Glutamatergic neuron (in vitro differentiated cells): ENCODE measurements around the gene IGFBP7. TPM values are rescaled to one million over a fixed set of nuclear protein-coding genes. Genes with fewer than 3 reads are reported as not detected.

Source experiments
- DNase-seq: peaks from one replicate; pipeline ENCODE4 v3.0.0; 2022
- H3K27ac Mint-ChIP-seq: one replicate; pipeline ENCODE4 v1.8.0; 2020; ENCODE audit warnings: mild to moderate bottlenecking, mixed read lengths, inconsistent platforms; ENCODE audit not compliant: unreplicated experiment
- H3K27me3 Mint-ChIP-seq: one replicate; pipeline ENCODE4 v1.8.0; 2020; ENCODE audit warnings: mild to moderate bottlenecking, moderate library complexity, mixed read lengths, inconsistent platforms; ENCODE audit not compliant: unreplicated experiment
- H3K36me3 Mint-ChIP-seq: one replicate; pipeline ENCODE4 v1.8.0; 2020; ENCODE audit warnings: mild to moderate bottlenecking, mixed read lengths, inconsistent platforms; ENCODE audit not compliant: unreplicated experiment
- H3K4me1 Mint-ChIP-seq: one replicate; pipeline ENCODE4 v1.8.0; 2020; ENCODE audit warnings: mild to moderate bottlenecking, low read depth, mixed read lengths, inconsistent platforms; ENCODE audit not compliant: unreplicated experiment
- H3K4me3 Mint-ChIP-seq: one replicate; pipeline ENCODE4 v1.8.0; 2020; ENCODE audit warnings: mild to moderate bottlenecking, mixed read lengths, inconsistent platforms; ENCODE audit not compliant: unreplicated experiment
- H3K9me3 Mint-ChIP-seq: one replicate; pipeline ENCODE4 v1.8.0; 2020; ENCODE audit warnings: mild to moderate bottlenecking, moderate library complexity, mixed read lengths, inconsistent platforms; ENCODE audit not compliant: unreplicated experiment
- total RNA-seq: library from RNA; stranded (reverse); fragmentation: NEBNext Ultra II Directional; extraction: Animal tissue kit (Norgen Biotek cat#: 25700); gene quantifications from one replicate; pipeline ENCODE4 v1.2.1, GENCODE V29; 2021; ENCODE audit not compliant: unreplicated experiment
- TF ChIP-seq, protein P1 (sequence below): fragments of 200-600 bp; sonication (generic); IDR thresholded peaks from one replicate; pipeline ENCODE4 v1.5.0; 2021; ENCODE audit not compliant: partially characterized antibody, unreplicated experiment

IGFBP7 gene
- total RNA-seq, 1 donor from 2014 or later, result not detected

DNA sequence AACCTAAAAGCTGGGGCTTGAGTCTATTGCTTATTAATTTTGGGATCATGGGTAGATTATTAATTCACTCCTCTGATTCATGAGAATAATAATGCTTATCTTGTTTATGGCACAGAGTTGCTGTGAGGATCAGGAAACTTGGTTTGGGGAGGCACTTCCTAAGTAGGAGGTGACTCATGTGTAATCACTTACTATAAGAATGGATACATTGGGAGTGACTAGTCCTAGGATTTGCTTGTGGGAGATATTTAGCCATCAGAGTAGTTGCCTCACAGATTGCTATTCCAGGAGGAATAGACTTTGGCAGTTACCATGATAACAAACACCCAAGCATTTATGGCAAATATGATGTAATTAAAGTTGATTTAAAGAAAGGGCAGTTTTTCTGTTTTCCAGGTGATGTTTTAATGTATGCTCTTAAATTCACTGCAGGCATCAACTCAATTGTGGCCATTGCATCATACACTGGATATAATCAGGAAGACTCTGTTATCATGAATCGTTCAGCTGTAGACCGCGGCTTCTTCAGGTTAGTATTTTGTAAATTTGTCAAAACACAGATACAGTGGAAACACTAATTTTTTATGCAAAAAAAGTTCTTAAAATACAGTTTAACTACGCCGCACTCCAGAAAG is 89.6 kb downstream of the IGFBP7 start:
- Mint-ChIP-seq H3K36me3 (no peaks in the 10 kb centered on the region), H3K27ac (no peak overlapping the region), H3K4me3 (no peak overlapping the region), H3K4me1 (no peaks in the 10 kb centered on the region), H3K27me3 (peaks cover 1% of the 10 kb centered on the region), H3K9me3 (no peaks in the 10 kb centered on the region)
- no peak for DNase-seq
- TF ChIP-seq, protein P1, sequence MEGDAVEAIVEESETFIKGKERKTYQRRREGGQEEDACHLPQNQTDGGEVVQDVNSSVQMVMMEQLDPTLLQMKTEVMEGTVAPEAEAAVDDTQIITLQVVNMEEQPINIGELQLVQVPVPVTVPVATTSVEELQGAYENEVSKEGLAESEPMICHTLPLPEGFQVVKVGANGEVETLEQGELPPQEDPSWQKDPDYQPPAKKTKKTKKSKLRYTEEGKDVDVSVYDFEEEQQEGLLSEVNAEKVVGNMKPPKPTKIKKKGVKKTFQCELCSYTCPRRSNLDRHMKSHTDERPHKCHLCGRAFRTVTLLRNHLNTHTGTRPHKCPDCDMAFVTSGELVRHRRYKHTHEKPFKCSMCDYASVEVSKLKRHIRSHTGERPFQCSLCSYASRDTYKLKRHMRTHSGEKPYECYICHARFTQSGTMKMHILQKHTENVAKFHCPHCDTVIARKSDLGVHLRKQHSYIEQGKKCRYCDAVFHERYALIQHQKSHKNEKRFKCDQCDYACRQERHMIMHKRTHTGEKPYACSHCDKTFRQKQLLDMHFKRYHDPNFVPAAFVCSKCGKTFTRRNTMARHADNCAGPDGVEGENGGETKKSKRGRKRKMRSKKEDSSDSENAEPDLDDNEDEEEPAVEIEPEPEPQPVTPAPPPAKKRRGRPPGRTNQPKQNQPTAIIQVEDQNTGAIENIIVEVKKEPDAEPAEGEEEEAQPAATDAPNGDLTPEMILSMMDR, result no peak

DNA sequence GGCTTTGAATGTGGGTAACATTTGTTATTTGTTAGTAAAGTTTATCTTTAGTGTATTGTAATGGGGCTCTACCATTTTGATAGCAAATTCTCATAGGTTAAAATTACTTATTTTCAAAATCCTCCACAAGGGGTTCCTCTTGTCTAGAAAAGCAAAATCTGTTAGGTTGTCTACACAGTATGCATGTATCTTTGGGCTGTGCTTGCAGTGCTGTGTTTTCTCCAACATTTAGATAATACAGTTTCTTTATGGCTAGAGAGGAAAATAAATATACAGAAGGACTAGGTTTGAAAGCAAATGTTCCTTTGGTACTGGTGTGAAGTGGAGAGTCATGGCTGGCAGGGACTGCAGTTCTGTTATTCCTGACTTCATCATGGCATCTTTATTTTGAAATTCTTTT is 91.2 kb downstream of the IGFBP7 start:
- TF ChIP-seq, protein P1, result no peak
- H3K27me3 Mint-ChIP-seq, result peaks cover 1% of the 10 kb centered on the region

DNA sequence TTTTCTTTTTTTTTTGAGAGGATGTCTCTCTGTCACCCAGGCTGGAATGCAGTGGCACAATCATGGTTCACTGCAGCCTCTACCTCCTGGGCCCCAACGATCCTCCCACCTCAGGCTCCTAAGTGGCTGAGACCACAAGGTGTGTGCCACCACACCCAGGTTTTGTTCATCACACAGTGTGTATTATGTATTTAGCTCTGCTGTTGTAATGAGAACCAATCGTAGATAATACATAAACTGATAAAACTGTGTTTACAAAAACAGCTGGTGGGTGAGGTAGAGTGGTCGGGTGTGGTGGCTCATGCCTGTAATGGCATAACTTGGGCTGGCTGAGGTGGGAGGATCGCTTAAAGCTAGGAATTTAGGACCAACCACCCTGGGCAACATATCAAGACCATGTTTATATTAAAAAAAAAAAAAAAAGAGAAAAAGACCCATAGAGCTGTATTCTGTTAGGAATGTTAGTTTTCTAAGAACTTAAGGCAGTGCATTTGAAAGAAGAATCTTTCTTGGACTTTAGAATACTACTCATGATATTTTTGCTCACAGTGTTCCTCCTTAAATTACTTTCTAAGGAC is 96.6 kb downstream of the IGFBP7 start:
- Mint-ChIP-seq H3K27me3 (peaks cover under 1% of the 10 kb centered on the region), H3K36me3 (no peaks in the 10 kb centered on the region), H3K4me3 (no peak overlapping the region), H3K4me1 (no peaks in the 10 kb centered on the region), H3K27ac (no peak overlapping the region), H3K9me3 (peaks cover 3% of the 10 kb centered on the region)
- TF ChIP-seq, protein P1, result no peak
- DNase-seq, result no peak

More for the DNA sequence above, 91.2 kb downstream of the IGFBP7 start:
- Mint-ChIP-seq H3K4me3 (no peak overlapping the region), H3K9me3 (no peaks in the 10 kb centered on the region), H3K4me1 (no peaks in the 10 kb centered on the region), H3K27ac (no peak overlapping the region), H3K36me3 (no peaks in the 10 kb centered on the region)
- DNase-seq, result no peak

DNA sequence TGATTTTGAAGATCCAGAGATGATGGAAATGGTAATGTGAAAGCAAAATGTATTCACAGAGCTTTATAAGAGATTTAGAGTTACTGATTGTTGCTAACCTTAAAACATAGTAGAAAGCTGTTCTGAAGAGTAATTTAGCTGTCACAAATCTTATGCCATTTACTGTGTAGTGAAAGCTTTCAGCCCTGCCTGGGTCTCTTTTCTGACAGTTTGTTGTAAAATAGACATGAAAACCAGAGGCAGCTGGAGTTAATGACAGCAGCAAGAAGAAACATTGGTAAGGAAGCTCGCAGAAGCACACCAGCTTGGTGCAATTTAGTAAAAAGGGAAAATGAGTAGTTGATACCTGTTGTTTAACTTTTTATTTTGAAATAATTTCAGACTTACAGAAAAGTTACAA is 110.4 kb downstream of the IGFBP7 start:
- H3K4me3 Mint-ChIP-seq, result no peak overlapping the region
- TF ChIP-seq, protein P1, result no peak
- DNase-seq, result no peak
- no peak overlapping the region for H3K27ac Mint-ChIP-seq
- no peaks in the 10 kb centered on the region for H3K36me3 Mint-ChIP-seq
- H3K4me1 Mint-ChIP-seq, result no peaks in the 10 kb centered on the region
- no peaks in the 10 kb centered on the region for H3K9me3 Mint-ChIP-seq
- no peaks in the 10 kb centered on the region for H3K27me3 Mint-ChIP-seq

DNA sequence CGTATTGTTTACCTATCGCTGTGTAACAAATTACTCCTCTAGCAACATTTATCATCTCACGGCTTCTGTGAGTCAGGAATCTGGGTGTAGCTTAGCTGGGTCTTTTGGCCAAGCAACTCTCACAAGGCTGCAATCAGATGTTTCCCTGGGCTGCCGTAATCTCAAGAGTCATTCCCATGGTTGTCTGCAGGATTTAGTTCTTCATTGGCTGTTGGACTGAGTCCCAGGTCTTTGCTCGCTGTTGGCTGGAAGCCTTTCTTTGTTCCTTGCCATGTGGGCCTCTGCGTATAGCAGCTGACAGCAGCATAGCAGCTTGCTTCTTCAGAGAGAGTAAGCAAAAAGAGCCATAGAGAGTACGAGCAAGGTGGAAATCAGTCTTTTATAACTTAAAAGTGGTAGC is 114.7 kb downstream of the IGFBP7 start:
- TF ChIP-seq, protein P1, result no peak
- no peaks in the 10 kb centered on the region for H3K27me3 Mint-ChIP-seq
- no peaks in the 10 kb centered on the region for H3K9me3 Mint-ChIP-seq
- no peak overlapping the region for H3K27ac Mint-ChIP-seq
- no peak for DNase-seq
- no peak overlapping the region for H3K4me3 Mint-ChIP-seq
- no peaks in the 10 kb centered on the region for H3K4me1 Mint-ChIP-seq
- H3K36me3 Mint-ChIP-seq, result no peaks in the 10 kb centered on the region
